Tibial nerve (tissue), 3 donors: ENCODE data around the gene TRIM65.

ENCODE experiments used
- POLR2A ChIP-seq, 2 donors: fragments of 450-650 bp; IDR thresholded peaks; one replicate each; pipeline ENCODE4 v1.6.1; 2017; ENCODE audit warnings: antibody characterized with exemption in 2 of 2, mild to moderate bottlenecking in 2 of 2, moderate library complexity in 2 of 2
- TF ChIP-seq, protein P1 (sequence below), 5 experiments: fragments of 200-600 bp in 3 of 5; fragments of 450-650 bp in 2 of 5; sonication (generic) in 3 of 5; IDR thresholded peaks; one replicate each; pipeline ENCODE4 v1.5.1; 2016 to 2019; ENCODE audit warnings: antibody characterized with exemption in 5 of 5, mild to moderate bottlenecking in 3 of 5, moderate library complexity in 2 of 5

GRCh38 chr17:75876190-75876937 lies 20.4 kb downstream of the TRIM65 start:
- TF ChIP-seq POLR2A (IDR thresholded peaks at IDR 0.05) = no peak
- TF ChIP-seq, protein P1, sequence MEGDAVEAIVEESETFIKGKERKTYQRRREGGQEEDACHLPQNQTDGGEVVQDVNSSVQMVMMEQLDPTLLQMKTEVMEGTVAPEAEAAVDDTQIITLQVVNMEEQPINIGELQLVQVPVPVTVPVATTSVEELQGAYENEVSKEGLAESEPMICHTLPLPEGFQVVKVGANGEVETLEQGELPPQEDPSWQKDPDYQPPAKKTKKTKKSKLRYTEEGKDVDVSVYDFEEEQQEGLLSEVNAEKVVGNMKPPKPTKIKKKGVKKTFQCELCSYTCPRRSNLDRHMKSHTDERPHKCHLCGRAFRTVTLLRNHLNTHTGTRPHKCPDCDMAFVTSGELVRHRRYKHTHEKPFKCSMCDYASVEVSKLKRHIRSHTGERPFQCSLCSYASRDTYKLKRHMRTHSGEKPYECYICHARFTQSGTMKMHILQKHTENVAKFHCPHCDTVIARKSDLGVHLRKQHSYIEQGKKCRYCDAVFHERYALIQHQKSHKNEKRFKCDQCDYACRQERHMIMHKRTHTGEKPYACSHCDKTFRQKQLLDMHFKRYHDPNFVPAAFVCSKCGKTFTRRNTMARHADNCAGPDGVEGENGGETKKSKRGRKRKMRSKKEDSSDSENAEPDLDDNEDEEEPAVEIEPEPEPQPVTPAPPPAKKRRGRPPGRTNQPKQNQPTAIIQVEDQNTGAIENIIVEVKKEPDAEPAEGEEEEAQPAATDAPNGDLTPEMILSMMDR (IDR thresholded peaks at IDR 0.05) = peak in 1 of 5 experiments; percentile 14
